NCI-H2196 (cell line): ENCODE measurements around the gene JMJD7.

Experiments used
- DNase-seq: peaks from one replicate; lab custom pipeline; 2025; ENCODE audit not compliant: unreplicated experiment; lab: John Stamatoyannopoulos, UW

The JMJD7 gene

DNA sequence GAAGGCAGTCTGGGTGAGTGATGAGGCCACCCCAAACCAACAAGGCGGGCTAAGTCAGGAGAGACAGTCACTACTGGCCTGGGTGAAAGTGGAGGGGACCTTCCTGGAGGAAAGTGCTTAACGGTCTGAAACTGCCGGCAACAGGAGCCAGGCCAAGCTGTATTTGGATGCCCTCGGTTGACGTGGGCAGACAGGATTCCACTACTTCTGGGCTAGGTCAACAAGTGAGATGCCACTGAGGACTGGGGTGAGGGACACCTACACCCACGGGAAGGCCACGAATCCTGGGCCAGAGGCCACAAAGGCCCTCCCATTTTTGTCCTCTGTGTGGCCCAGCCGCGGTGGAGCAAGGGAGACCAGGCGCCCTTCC lies 53.6 kb downstream of the JMJD7 start:
- DNase-seq: no peak

DNA sequence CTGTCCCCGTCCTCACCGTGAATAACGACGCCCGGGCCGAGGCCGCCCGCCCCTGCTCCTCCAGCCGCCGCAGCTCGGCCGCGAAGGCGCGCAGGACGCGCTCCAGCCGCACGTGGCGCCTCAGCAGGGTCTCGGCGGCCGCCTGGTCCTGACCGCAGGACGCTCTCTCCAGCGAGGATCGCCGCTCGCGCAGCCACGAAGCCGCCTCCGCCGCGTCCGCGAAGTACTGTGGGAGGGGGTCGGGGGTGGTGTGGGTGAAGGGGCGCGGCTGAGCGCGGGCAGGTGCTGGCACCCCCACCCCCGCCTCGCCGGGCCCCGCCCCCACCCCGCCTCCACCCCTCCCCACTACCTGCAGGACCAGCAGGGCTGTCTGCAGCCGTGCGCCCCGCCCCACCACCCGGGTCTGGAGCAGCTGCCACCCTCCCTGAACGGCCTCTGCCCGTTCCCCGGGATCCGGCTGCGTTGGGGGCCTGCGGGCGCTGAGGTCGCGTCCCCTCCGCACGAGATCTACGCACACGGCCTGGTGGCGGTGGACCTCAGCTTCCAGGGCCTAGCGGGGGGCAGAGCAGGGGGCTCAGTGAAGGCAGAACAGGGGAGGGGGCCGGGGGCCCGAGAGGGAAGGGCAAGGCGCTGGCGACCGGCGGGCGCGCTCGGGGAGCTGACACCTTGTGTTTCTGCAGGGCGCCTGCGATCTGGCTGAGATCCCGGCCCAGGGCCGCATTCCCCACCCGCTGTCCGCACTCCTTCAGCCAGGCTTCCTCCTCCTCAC lies 54.2 kb downstream of the JMJD7 start:
- no peak for DNase-seq

DNA sequence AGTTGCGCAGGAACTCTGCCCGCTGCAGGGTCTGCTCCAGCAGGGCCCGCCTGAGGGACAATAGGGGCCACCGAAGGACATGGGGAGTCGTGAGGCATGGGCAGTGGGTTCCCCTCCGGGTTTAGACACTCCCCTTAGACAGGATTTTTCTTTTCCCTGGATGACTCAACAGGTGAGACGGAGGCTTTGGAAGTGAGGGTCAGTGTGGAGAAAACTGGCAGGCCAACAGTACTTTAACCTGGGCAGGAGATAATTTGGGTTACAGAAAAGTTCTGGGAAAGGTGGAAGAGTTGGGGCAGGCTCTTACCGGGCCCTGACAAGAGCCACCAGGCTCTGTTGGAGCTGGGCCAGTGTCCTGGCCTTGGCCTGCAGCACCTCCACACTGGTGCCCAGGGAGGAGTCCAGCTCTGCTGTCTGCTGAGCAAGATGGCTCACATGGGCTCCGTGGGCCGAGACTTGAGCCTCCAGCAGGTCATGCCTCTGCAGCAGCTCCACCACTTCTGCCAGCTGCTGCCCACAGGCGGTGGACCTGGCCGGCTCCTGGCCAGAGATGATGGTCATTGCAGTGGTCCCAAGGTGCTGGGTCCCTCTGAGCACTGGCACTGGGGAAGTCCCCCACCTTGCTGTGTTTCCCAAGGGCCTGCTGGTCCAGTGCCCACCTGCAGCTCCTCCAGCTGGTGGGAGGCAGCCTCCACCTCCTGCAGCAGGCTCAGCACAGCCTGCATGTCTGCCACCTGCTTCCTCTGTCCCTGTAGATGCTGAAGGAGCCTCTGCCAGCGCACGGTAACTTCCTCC lies 55.0 kb downstream of the JMJD7 start:
- DNase-seq: no peak

DNA sequence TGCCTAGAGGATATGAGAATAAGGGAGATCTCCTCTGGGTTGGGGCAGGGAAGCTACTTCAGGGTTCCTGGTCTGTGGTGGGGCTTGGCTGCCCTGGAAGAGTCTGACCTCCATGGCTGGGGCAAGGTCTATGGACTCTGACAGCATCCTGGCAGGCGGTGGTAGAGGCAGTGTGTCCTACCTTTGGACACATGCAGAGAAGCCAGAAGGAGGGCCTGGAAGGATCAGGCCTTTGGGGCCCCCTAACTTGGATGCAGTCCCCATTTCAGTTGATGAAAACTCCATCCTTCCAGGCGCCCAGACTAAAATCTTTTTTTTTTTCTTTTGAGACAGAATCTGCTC lies 55.6 kb downstream of the JMJD7 start:
- DNase-seq: no peak

DNA sequence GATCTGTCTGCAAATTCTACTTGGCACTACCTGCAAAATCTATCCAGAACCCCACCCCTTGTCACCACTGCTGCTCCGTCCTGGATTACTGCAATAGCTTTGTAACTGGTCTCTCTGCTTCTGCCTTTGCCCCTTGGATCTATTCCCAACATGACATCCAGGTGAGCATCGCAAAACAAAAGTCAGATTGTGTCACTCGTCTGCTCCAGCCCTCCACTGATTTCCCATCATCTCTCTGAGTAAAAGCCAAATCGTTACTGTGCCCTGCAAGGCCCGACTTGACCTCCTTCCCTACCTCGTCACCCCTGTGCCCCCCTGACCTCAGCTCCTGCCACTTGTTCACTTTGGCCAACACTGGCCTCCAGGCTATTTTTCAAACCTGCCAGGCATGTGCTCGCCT lies 56.6 kb downstream of the JMJD7 start:
- no peak for DNase-seq

DNA sequence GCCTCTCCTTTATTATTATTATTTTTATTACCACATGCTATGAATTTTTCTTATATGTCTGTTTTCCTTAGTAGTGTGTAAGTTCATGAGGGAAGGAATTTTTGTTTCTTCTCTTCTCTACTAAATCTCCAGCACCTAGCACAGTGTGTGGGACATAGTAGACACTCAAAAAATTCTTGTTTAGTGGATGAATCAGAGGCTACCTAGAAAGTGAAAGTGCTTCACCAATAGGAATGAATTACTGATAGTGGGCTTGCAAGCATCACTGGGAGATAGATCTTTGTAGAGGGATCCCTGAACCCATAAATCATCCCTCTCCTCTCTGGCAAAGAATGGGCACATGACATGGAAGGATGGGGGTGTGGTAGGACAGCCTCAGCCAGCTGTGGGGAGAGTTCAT lies 57.4 kb downstream of the JMJD7 start:
- no peak for DNase-seq

DNA sequence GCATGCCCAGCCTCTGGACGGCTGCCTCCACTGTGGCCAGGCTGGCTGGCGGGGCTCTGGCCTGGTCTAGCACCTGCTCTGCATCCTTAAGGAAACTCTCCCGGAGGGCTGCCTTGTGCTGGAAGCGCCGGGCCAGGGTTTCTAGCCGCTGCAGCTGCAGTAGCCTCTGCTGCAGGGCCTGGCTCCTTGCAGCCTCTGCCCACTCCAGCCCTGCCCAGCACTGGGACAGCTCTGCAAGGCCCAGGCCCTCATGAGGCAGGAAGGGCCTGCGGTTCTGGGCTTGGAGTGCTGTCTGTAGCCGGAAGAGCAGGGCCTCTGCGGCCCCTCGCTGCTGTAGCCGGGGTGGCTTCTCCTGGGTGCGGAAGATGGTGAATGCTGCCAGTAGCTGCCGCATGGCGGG lies 57.9 kb downstream of the JMJD7 start:
- no peak for DNase-seq

DNA sequence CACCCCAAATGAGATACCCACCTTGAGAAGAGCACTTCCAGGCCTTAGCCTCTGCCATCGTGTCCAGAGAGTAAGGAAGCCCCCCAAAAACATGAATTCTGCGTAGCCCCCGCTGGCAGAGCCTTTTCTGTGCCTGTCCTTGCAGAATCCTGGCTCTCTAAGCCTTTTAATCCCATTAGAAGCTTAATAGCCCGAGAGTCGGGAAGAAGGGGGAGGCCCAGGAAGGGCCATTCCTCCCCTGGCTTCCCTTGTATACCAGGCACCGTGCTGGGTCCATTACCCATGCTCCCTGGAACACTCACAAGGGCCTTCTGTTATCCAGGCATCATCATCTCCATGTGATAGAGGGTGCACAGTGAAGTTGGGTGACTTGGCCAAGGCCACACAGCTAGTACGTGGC lies 58.8 kb downstream of the JMJD7 start:
- DNase-seq: no peak

DNA sequence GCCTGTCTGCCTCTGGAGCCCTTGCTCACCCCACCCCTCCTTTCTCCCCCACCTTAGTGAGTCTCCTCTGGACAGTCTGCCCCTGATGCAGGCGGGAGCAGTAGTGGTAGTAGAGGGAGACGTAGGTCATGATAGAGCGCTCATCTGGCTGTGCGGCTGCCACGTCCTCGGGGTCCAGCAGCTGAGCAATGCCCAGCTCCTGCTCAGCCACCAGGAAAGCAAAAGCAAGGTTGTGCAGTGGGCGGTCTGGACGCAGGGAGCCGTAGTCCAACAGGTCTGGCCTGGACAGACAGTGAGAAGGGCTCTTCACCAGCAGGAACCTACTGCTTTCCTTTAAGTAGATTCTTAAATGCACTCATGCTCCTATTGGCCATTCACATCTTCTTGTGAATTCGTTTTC lies 59.3 kb downstream of the JMJD7 start:
- DNase-seq: no peak
